Measurements from ENCODE around the gene EHBP1. TPM values are rescaled to one million over a fixed set of nuclear protein-coding genes. Genes with fewer than 3 reads are reported as not detected.

Gene EHBP1
- total RNA-seq = 10 to 100 TPM; 26.8 to 31.9 TPM
- polyA plus RNA-seq = 10 to 100 TPM in 1 of 2 donors, 1 to 10 TPM in 1; 9.2 to 15.2 TPM

DNA sequence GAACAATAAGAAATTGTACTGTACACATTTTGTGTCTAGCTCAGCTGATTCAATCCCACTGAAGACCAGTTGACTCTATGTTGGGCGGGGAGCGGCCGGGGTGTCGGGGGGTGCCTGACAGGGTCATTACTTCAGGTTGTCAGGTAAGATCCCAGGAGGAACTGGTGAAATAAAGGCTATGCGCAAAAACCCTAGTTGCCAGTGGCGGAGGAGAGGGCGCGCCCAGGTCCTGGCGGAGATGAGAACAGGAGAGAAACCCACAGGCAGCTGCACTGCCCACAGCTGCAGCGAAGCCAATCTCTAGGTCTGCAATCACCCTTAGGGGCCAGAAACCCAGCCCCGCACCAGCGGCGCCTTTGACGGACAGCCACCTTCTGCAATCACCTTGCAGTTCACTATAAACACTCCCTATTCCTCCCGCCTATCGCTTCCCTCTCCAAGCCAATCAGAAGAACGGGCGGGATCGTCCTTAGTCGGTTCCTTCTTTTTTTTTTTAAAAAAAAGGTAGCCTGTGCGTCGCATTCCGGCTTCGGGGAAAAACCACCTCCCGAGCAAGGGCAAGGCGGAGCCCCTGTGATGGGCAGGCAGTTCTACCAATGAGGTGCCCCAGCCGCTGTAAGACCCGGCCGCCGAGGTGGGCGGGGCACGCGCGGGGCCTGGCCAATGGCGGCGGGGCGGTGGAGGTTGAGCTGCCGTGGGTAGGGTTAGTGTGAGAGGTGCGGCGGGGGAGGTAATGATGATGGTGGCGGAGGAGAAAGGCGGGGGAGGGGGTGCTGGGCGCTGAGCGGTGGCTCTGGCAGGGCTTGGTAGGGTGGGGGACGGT lies at the start of gene EHBP1:
Gene EHBP1 (plus strand): TSS at position 707 of the 823 bp plus-strand sequence. CDS start 1,479 bp downstream, outside the sequence.
- peaks cover 0 to 2% (median 0%) of the 10 kb centered on the region in 8 donors for H3K9me3 Mint-ChIP-seq
- H3K27me3 Mint-ChIP-seq = no peaks in the 10 kb centered on the region
- peak within 1 kb of the TSS; percentile 50 for H3K27ac ChIP-seq (ENCODE audit: low read depth, low read length)
- H3K9me3 ChIP-seq (ENCODE audit: control insufficient read depth in 1 of 2, low read length in 2 of 2) = no peaks in the 10 kb centered on the region
- peak within 1 kb of the TSS; percentile 86 to 97 (median 91) for H3K27ac Mint-ChIP-seq
- H3K36me3 Mint-ChIP-seq = peaks cover 7 to 12% of the 10 kb centered on the region in 2 donors
- H3K4me1 Mint-ChIP-seq = peaks cover 28 to 39% (median 31%) of the 10 kb centered on the region in 4 donors
- H3K4me1 ChIP-seq (ENCODE audit: insufficient read depth, low read length) = peaks cover 43% of the 10 kb centered on the region
- no peaks in the 10 kb centered on the region for H3K27me3 ChIP-seq (ENCODE audit: insufficient read depth, low read length)
- CTCF ChIA-PET (ENCODE audit: partially characterized antibody) = interaction anchor here (0.6 to 1.1 kb wide), 2 partner anchors 290 to 1509 kb away, joined by 3 to 4 read pairs; no protein-coding TSS in a partner anchor
- no peaks in the 10 kb centered on the region for H3K36me3 ChIP-seq (ENCODE audit: insufficient read depth, low read length)
- H3K4me3 ChIP-seq (ENCODE audit: low read length in 2 of 2) = peak within 1 kb of the TSS; percentile 80 to 94
- POLR2A ChIA-PET (ENCODE audit: partially characterized antibody) = interaction anchor here (1.0 to 1.4 kb wide), 2 partner anchors 35 to 1135 kb away, joined by 3 to 6 read pairs; no protein-coding TSS in a partner anchor
- H3K4me3 Mint-ChIP-seq = peak within 1 kb of the TSS; percentile 86 to 96 (median 94)
- DNase-seq = peak; percentile 97 to 99 (median 97)
- intact Hi-C loops (cut with micrococcal nuclease) = loop anchor here (1.0 to 10.0 kb wide), 6 partner anchors 398 to 1136 kb away; partner anchors contain the start of genes B3GNT2, CCT4, MDH1 and UGP2

- Mint-ChIP-seq H3K4me1 (peaks cover 0 to 4% (median 2%) of the 10 kb centered on the region in 4 donors), H3K4me3 (no peak overlapping the region), H3K27ac (no peak overlapping the region), H3K27me3 (peaks cover 0 to 4% of the 10 kb centered on the region in 2 donors), H3K9me3 (no peaks in the 10 kb centered on the region), H3K36me3 (no peaks in the 10 kb centered on the region)
- Histone ChIP-seq H3K27me3 (ENCODE audit: insufficient read depth, low read length) (no peaks in the 10 kb centered on the region), H3K36me3 (ENCODE audit: insufficient read depth, low read length) (no peaks in the 10 kb centered on the region), H3K4me1 (ENCODE audit: insufficient read depth, low read length) (no peaks in the 10 kb centered on the region), H3K9me3 (ENCODE audit: control insufficient read depth in 1 of 2, low read length in 2 of 2) (no peaks in the 10 kb centered on the region), H3K4me3 (ENCODE audit: low read length in 2 of 2) (no peak overlapping the region), H3K27ac (ENCODE audit: low read depth, low read length) (no peak overlapping the region)
- POLR2A ChIA-PET (ENCODE audit: partially characterized antibody) = no interaction called here
- CTCF ChIA-PET (ENCODE audit: partially characterized antibody) = no interaction called here
- no peak for DNase-seq
- intact Hi-C loops (cut with micrococcal nuclease) = no loop called here
Observed at GRCh38 chr2:62657783-62658182, 47.7 kb upstream of the EHBP1 start.

DNA sequence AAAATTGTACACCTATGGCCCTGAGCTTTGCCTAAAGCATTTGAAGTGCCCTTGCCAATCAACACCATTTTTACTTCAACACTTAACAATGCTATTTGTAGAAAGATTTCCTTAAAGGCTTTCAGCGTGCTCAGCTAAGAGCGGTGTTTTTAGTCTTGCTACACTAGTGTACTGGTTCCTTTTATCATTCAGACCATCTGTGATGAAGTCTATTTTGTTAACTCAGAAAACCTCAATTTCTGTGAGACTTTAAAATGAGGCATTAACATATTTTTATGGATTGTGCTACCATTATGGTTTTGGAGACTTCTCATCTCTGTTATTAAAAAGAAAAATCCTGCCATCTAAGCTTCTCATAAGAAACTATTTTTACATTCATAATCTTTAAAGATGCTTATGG lies 46.6 kb upstream of the EHBP1 start:
- H3K27ac Mint-ChIP-seq = no peak overlapping the region
- POLR2A ChIA-PET (ENCODE audit: partially characterized antibody) = no interaction called here
- DNase-seq = no peak
- Histone ChIP-seq H3K4me1 (ENCODE audit: insufficient read depth, low read length) (no peaks in the 10 kb centered on the region), H3K27ac (ENCODE audit: low read depth, low read length) (no peak overlapping the region), H3K4me3 (ENCODE audit: low read length in 2 of 2) (no peak overlapping the region), H3K9me3 (ENCODE audit: control insufficient read depth in 1 of 2, low read length in 2 of 2) (no peaks in the 10 kb centered on the region), H3K27me3 (ENCODE audit: insufficient read depth, low read length) (no peaks in the 10 kb centered on the region), H3K36me3 (ENCODE audit: insufficient read depth, low read length) (no peaks in the 10 kb centered on the region)
- H3K9me3 Mint-ChIP-seq = no peaks in the 10 kb centered on the region
- H3K4me1 Mint-ChIP-seq = peaks cover 0 to 4% (median 2%) of the 10 kb centered on the region in 4 donors
- peaks cover 0 to 6% of the 10 kb centered on the region in 2 donors for H3K27me3 Mint-ChIP-seq
- CTCF ChIA-PET (ENCODE audit: partially characterized antibody) = no interaction called here
- no peaks in the 10 kb centered on the region for H3K36me3 Mint-ChIP-seq
- intact Hi-C loops (cut with micrococcal nuclease) = no loop called here
- H3K4me3 Mint-ChIP-seq = no peak overlapping the region

DNA sequence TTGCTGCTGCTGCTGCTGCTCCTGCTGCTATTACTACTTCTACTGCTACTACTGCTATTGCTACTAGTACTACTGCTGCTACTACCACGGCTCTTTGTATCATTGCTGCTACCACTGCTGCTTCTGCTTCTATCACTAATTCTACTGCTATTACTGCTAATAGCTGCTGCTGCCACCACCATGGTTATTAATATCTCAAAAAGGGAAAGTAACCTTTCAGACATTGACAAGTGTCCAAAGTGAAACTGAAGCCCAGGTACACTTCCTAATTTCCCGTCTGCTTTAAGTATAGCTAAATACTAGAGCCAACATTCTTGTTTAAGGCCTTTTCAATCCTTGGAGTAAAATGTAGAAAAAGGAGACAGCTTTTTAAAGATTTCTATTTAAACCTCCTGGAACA lies 45.4 kb upstream of the EHBP1 start:
- H3K36me3 ChIP-seq (ENCODE audit: insufficient read depth, low read length) = no peaks in the 10 kb centered on the region
- Mint-ChIP-seq H3K4me1 (peaks cover 0 to 4% (median 3%) of the 10 kb centered on the region in 4 donors), H3K36me3 (no peaks in the 10 kb centered on the region), H3K9me3 (no peaks in the 10 kb centered on the region), H3K27ac (no peak overlapping the region), H3K4me3 (peak overlapping the region in 5 of 8 donors; percentile 9 to 58 (median 50)), H3K27me3 (peaks cover 0 to 6% of the 10 kb centered on the region in 2 donors)
- DNase-seq = no peak
- intact Hi-C loops (cut with micrococcal nuclease) = no loop called here
- ChIA-PET CTCF (ENCODE audit: partially characterized antibody) (no interaction called here), POLR2A (ENCODE audit: partially characterized antibody) (no interaction called here)
- H3K4me1 ChIP-seq (ENCODE audit: insufficient read depth, low read length) = no peaks in the 10 kb centered on the region
- H3K27ac ChIP-seq (ENCODE audit: low read depth, low read length) = no peak overlapping the region
- no peaks in the 10 kb centered on the region for H3K27me3 ChIP-seq (ENCODE audit: insufficient read depth, low read length)
- no peak overlapping the region for H3K4me3 ChIP-seq (ENCODE audit: low read length in 2 of 2)
- H3K9me3 ChIP-seq (ENCODE audit: control insufficient read depth in 1 of 2, low read length in 2 of 2) = no peaks in the 10 kb centered on the region

- intact Hi-C loops (cut with micrococcal nuclease) = no loop called here
- no peak overlapping the region for H3K27ac ChIP-seq (ENCODE audit: low read depth, low read length)
- H3K27ac Mint-ChIP-seq = no peak overlapping the region
- H3K9me3 Mint-ChIP-seq = no peaks in the 10 kb centered on the region
- no peak overlapping the region for H3K4me3 Mint-ChIP-seq
- H3K36me3 ChIP-seq (ENCODE audit: insufficient read depth, low read length) = no peaks in the 10 kb centered on the region
- ChIA-PET POLR2A (ENCODE audit: partially characterized antibody) (no interaction called here), CTCF (ENCODE audit: partially characterized antibody) (no interaction called here)
- H3K27me3 Mint-ChIP-seq = peaks cover 1 to 7% of the 10 kb centered on the region in 2 donors
- H3K27me3 ChIP-seq (ENCODE audit: insufficient read depth, low read length) = no peaks in the 10 kb centered on the region
- H3K36me3 Mint-ChIP-seq = no peaks in the 10 kb centered on the region
- no peak overlapping the region for H3K4me3 ChIP-seq (ENCODE audit: low read length in 2 of 2)
- DNase-seq = no peak
- H3K4me1 ChIP-seq (ENCODE audit: insufficient read depth, low read length) = no peaks in the 10 kb centered on the region
- H3K9me3 ChIP-seq (ENCODE audit: control insufficient read depth in 1 of 2, low read length in 2 of 2) = no peaks in the 10 kb centered on the region
- H3K4me1 Mint-ChIP-seq = peaks cover 0 to 4% (median 3%) of the 10 kb centered on the region in 4 donors
Observed at GRCh38 chr2:62660582-62661262, 44.8 kb upstream of the EHBP1 start.

DNA sequence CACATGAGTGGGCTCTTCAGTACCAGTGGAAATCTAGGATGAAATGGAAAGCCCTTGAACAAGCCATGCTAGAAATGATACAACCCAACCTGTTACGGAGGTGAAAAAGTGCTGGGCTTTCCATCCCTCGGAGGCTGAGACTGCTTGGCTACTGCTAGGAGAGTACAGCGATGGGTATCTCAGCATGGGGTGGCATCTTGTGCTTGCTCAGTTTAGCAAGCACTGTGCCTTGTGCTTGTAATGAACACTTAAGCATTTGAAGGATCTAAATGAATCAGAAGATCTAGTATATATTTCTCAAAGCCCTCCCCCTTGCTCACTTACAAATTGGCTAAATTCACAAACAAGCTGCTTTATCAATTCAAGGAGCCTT lies 44.3 kb upstream of the EHBP1 start:
- no peaks in the 10 kb centered on the region for H3K9me3 ChIP-seq (ENCODE audit: control insufficient read depth in 1 of 2, low read length in 2 of 2)
- H3K4me1 ChIP-seq (ENCODE audit: insufficient read depth, low read length) = no peaks in the 10 kb centered on the region
- H3K27me3 Mint-ChIP-seq = peaks cover 3 to 9% of the 10 kb centered on the region in 2 donors
- no peak overlapping the region for H3K27ac ChIP-seq (ENCODE audit: low read depth, low read length)
- DNase-seq = no peak
- H3K36me3 Mint-ChIP-seq = no peaks in the 10 kb centered on the region
- no peak overlapping the region for H3K4me3 ChIP-seq (ENCODE audit: low read length in 2 of 2)
- H3K36me3 ChIP-seq (ENCODE audit: insufficient read depth, low read length) = no peaks in the 10 kb centered on the region
- intact Hi-C loops (cut with micrococcal nuclease) = no loop called here
- H3K4me1 Mint-ChIP-seq = peaks cover 0 to 4% (median 3%) of the 10 kb centered on the region in 4 donors
- H3K27ac Mint-ChIP-seq = no peak overlapping the region
- no peak overlapping the region for H3K4me3 Mint-ChIP-seq
- H3K27me3 ChIP-seq (ENCODE audit: insufficient read depth, low read length) = no peaks in the 10 kb centered on the region
- ChIA-PET POLR2A (ENCODE audit: partially characterized antibody) (no interaction called here), CTCF (ENCODE audit: partially characterized antibody) (no interaction called here)
- no peaks in the 10 kb centered on the region for H3K9me3 Mint-ChIP-seq

DNA sequence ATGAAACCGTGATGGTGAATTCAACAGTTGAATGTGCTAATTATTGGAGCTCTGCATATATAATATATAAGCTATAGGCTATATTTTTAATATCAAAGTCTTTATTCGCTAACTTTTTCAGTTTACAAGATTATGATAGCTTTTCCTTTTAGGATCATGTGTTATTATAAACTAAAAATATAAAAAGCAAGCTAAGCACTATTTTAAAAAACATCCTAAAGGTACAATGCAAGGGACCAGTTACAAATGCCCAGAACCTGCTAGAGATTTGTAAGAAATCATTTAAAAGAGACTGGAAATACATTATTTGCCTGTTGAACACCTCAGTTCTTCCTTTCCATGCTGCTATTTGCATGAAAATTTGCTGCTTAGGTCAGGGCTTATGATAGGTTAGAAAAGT lies 43.4 kb upstream of the EHBP1 start:
- DNase-seq = no peak
- Mint-ChIP-seq H3K4me3 (no peak overlapping the region), H3K27me3 (peaks cover 3 to 9% of the 10 kb centered on the region in 2 donors), H3K4me1 (peaks cover 0 to 4% (median 3%) of the 10 kb centered on the region in 4 donors), H3K27ac (no peak overlapping the region), H3K36me3 (no peaks in the 10 kb centered on the region), H3K9me3 (no peaks in the 10 kb centered on the region)
- ChIA-PET CTCF (ENCODE audit: partially characterized antibody) (interaction anchor here (1.3 kb wide), 1 partner anchor 102 kb away, joined by 3 read pairs; no protein-coding TSS in a partner anchor), POLR2A (ENCODE audit: partially characterized antibody) (no interaction called here)
- H3K4me1 ChIP-seq (ENCODE audit: insufficient read depth, low read length) = no peaks in the 10 kb centered on the region
- H3K4me3 ChIP-seq (ENCODE audit: low read length in 2 of 2) = no peak overlapping the region
- intact Hi-C loops (cut with micrococcal nuclease) = no loop called here
- H3K36me3 ChIP-seq (ENCODE audit: insufficient read depth, low read length) = no peaks in the 10 kb centered on the region
- H3K9me3 ChIP-seq (ENCODE audit: control insufficient read depth in 1 of 2, low read length in 2 of 2) = no peaks in the 10 kb centered on the region
- no peak overlapping the region for H3K27ac ChIP-seq (ENCODE audit: low read depth, low read length)
- no peaks in the 10 kb centered on the region for H3K27me3 ChIP-seq (ENCODE audit: insufficient read depth, low read length)
